Colonic mucosa (tissue), 4 donors: ENCODE measurements around the gene AGBL4. TPM values are rescaled to one million over a fixed set of nuclear protein-coding genes. Genes with fewer than 3 reads are reported as not detected.

Source experiments
- DNase-seq: peaks from one replicate; pipeline ENCODE4 v3.0.0-alpha.2; 2020
- H3K27ac ChIP-seq: fragments of 200-600 bp; one replicate; pipeline ENCODE4 v1.8.0; 2021
- H3K27me3 ChIP-seq: fragments of 200-600 bp; one replicate; pipeline ENCODE4 v1.8.0; 2021
- H3K36me3 ChIP-seq: fragments of 200-600 bp; one replicate; pipeline ENCODE4 v1.8.0; 2021
- H3K4me1 ChIP-seq: fragments of 200-600 bp; one replicate; pipeline ENCODE4 v1.8.0; 2021; ENCODE audit warnings: mild to moderate bottlenecking
- H3K4me3 ChIP-seq: fragments of 200-600 bp; one replicate; pipeline ENCODE4 v1.8.0; 2021
- H3K9ac ChIP-seq, 2 donors: one replicate each; pipeline ENCODE4 v1.7.0; 2013; ENCODE audit warnings: control low read depth in 2 of 2, low read depth in 2 of 2, low read length in 2 of 2
- H3K9me3 ChIP-seq: fragments of 200-600 bp; one replicate; pipeline ENCODE4 v1.8.0; 2021
- CTCF ChIP-seq: fragments of 200-600 bp; IDR thresholded peaks from one replicate; pipeline ENCODE4 v1.8.0; 2022; ENCODE audit warnings: antibody characterized with exemption, mild to moderate bottlenecking
- intact Hi-C: fragments of 100-400 bp; cut with DNase I; formaldehyde crosslinking; loops from one replicate; pipeline ENCODE4 v1.14.1; 2022
- total RNA-seq, 2 donors: library from RNA; stranded (reverse); fragmentation: NEBNext Ultra II Directional in 1 of 2; extraction: Animal tissue kit (Norgen Biotek cat#: 25700) in 1 of 2; gene quantifications; one replicate each; pipeline ENCODE4 v1.2.1, GENCODE V29; 2021
- donor health status: healthy.
- donor health status: DM: no; HTN: no; CAD: no.
- donor health status: DM: no; HTN: no; CAD: no.

AGBL4 gene
- total RNA-seq, 2 donors from 2014 or later, result 0.24 to 0.30 TPM

GRCh38 chr1:49102752-49103151 is 921.0 kb downstream of the AGBL4 start:
- no peaks in the 10 kb centered on the region for H3K4me1 ChIP-seq
- H3K9me3 ChIP-seq, result no peaks in the 10 kb centered on the region
- no peak for DNase-seq
- no peak overlapping the region for H3K4me3 ChIP-seq
- no peaks in the 10 kb centered on the region for H3K27me3 ChIP-seq
- no peak overlapping the region for H3K27ac ChIP-seq
- no peaks in the 10 kb centered on the region for H3K36me3 ChIP-seq
- intact Hi-C loops, result no loop called here
- no peak for TF ChIP-seq CTCF
- no peak overlapping the region for H3K9ac ChIP-seq

- H3K4me3 ChIP-seq, result no peak overlapping the region
- no peak for TF ChIP-seq CTCF
- H3K9ac ChIP-seq, result no peak overlapping the region
- no peaks in the 10 kb centered on the region for H3K36me3 ChIP-seq
- H3K27ac ChIP-seq, result no peak overlapping the region
- no peaks in the 10 kb centered on the region for H3K9me3 ChIP-seq
- DNase-seq, result no peak
- no peaks in the 10 kb centered on the region for H3K4me1 ChIP-seq
- H3K27me3 ChIP-seq, result no peaks in the 10 kb centered on the region
- intact Hi-C loops, result no loop called here
These were observed 924.9 kb downstream of the AGBL4 start for GRCh38 chr1:49098866-49099265.

- Histone ChIP-seq H3K9me3 (no peaks in the 10 kb centered on the region), H3K9ac (no peak overlapping the region), H3K27ac (no peak overlapping the region), H3K4me1 (no peaks in the 10 kb centered on the region), H3K36me3 (no peaks in the 10 kb centered on the region), H3K4me3 (no peak overlapping the region), H3K27me3 (no peaks in the 10 kb centered on the region)
- DNase-seq, result no peak
- no peak for TF ChIP-seq CTCF
- intact Hi-C loops, result no loop called here
These were observed 937.4 kb downstream of the AGBL4 start for GRCh38 chr1:49086327-49086726.

- no peak overlapping the region for H3K4me3 ChIP-seq
- no peaks in the 10 kb centered on the region for H3K4me1 ChIP-seq
- no peak overlapping the region for H3K27ac ChIP-seq
- TF ChIP-seq CTCF, result no peak
- no peak overlapping the region for H3K9ac ChIP-seq
- H3K9me3 ChIP-seq, result no peaks in the 10 kb centered on the region
- no peak for DNase-seq
- no peaks in the 10 kb centered on the region for H3K36me3 ChIP-seq
- no peaks in the 10 kb centered on the region for H3K27me3 ChIP-seq
- intact Hi-C loops, result no loop called here
These were observed 938.7 kb downstream of the AGBL4 start for GRCh38 chr1:49085079-49085478.

- no peaks in the 10 kb centered on the region for H3K9me3 ChIP-seq
- no peak overlapping the region for H3K4me3 ChIP-seq
- no peak overlapping the region for H3K27ac ChIP-seq
- intact Hi-C loops, result no loop called here
- DNase-seq, result no peak
- no peaks in the 10 kb centered on the region for H3K4me1 ChIP-seq
- no peaks in the 10 kb centered on the region for H3K36me3 ChIP-seq
- H3K9ac ChIP-seq, result no peak overlapping the region
- H3K27me3 ChIP-seq, result no peaks in the 10 kb centered on the region
- TF ChIP-seq CTCF, result no peak
These were observed 963.0 kb downstream of the AGBL4 start for GRCh38 chr1:49060766-49061165.

- Histone ChIP-seq H3K27ac (no peak overlapping the region), H3K9ac (no peak overlapping the region), H3K4me3 (no peak overlapping the region), H3K4me1 (no peaks in the 10 kb centered on the region), H3K36me3 (no peaks in the 10 kb centered on the region), H3K27me3 (no peaks in the 10 kb centered on the region), H3K9me3 (no peaks in the 10 kb centered on the region)
- TF ChIP-seq CTCF, result no peak
- no peak for DNase-seq
- intact Hi-C loops, result no loop called here
These were observed 964.7 kb downstream of the AGBL4 start for GRCh38 chr1:49059087-49059486.
